GM12801 (cell line): Measurements from ENCODE around the gene DIP2C.

Source experiments
- TF ChIP-seq, protein P1 (sequence below): IDR thresholded peaks from one replicate; pipeline ENCODE4 v1.5.1; 2011; ENCODE audit warnings: control low read depth; ENCODE audit not compliant: insufficient read length; ENCODE audit errors: extremely low read depth

DIP2C gene

GRCh38 chr10:552679-553078, 136.8 kb downstream of the DIP2C start:
- TF ChIP-seq, protein P1, sequence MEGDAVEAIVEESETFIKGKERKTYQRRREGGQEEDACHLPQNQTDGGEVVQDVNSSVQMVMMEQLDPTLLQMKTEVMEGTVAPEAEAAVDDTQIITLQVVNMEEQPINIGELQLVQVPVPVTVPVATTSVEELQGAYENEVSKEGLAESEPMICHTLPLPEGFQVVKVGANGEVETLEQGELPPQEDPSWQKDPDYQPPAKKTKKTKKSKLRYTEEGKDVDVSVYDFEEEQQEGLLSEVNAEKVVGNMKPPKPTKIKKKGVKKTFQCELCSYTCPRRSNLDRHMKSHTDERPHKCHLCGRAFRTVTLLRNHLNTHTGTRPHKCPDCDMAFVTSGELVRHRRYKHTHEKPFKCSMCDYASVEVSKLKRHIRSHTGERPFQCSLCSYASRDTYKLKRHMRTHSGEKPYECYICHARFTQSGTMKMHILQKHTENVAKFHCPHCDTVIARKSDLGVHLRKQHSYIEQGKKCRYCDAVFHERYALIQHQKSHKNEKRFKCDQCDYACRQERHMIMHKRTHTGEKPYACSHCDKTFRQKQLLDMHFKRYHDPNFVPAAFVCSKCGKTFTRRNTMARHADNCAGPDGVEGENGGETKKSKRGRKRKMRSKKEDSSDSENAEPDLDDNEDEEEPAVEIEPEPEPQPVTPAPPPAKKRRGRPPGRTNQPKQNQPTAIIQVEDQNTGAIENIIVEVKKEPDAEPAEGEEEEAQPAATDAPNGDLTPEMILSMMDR = no peak

DNA sequence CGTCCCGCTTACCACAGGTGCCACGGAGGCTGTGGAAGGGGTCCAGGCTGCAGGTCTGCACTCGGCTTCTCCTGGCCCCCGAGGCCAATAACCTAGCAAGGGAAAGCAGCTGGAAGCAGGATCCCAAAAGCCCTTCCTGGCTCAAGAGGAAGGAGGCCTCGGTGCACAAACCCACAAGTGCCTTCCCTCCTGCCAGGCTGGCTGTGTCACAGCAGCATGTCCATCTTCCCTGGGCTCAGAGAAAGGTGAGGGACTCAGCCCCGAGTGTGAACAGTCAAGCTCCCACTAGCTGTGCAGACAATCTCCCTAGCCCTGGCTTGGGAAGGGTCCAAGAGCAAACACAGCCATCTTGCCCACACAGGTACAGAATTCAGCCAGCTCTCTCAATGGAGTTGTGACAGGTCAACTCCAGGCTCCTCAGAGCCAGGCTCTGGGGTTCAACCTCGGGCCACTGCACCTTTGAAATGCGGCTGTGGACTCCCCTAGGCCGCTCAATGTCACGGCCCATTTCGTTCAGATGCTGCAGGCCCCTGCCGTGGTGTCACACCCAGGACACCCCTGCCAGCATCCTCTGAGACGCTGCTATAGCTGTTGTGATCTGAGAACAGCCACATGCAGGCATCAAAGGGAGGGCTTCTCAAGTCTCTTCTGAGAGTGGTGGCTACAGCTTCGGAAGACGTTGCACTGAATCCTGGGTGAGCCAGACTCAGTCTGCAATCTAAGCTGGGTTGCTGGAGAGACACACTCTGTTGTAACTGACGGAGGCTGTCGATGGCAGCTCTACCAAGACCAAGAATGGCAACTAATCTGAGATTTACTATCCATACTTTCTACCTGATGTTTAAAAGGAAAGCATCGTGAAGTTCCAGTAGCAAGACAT, 137.9 kb downstream of the DIP2C start:
- TF ChIP-seq, protein P1 = no peak

DNA sequence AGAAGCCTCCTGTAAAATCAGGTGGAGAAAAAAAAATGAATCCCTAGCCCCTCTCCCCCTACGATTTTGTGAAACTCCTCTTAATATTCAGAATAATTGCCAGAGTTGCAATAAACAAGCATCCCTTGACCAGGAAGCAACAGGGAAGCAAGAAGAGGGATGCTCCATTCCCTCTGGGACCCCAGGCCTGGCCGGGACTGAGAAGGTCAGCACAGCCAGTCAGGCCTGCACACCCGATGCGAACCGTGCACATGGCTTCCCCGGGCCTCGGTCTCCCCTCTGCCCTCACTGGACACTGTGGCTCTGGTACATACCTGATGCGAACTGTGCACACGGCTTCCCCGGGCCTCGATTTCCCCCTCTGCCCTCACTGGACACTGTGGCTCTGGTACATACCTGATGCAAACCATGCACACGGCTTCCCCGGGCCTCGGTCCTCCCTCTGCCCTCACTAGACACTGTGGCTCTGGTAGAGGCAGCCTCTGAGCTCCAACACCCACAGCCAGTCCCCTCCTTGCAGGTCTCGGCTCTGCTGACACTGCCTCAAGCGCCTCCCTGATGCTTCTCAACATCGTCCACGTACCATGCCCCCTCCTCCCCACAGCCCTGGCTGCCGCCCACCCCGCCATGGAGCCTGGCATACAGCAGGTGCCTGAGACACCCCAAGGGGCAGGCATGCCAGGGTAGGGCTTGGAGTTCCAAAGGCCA, 138.6 kb downstream of the DIP2C start:
- TF ChIP-seq, protein P1 = no peak

- TF ChIP-seq, protein P1 = no peak
These were observed 140.1 kb downstream of the DIP2C start for GRCh38 chr10:549391-549790.

GRCh38 chr10:548238-548901, 141.1 kb downstream of the DIP2C start:
- TF ChIP-seq, protein P1 = no peak

DNA sequence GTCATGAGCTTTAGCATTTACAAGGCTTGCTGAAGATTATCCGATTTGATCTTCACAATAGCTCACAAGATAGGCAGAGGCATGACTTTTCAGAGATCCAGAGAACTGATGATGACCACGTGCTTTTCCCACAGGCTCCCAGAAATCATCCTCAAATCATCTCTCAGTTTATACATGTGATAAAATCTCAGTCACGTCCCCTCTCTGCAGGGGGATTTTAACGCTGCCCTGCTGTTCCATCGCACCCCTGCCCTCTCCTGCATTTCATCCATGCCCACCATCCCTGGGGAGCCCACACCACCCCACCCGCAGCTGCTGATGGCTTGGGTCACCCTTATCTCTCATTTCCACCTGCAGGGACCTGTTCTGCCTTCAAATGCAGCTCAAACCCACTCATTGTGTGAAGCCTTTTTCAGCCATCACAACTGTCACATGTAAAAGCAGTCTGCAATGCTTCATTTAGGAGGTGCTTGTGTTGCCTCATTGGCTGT, 141.8 kb downstream of the DIP2C start:
- TF ChIP-seq, protein P1 = no peak
